Osteoblast (primary cell): ENCODE results near the gene HOXC10. TPM values are rescaled to one million over a fixed set of nuclear protein-coding genes. Genes with fewer than 3 reads are reported as not detected.

Experiments used
- DNase-seq: peaks from one replicate; pipeline ENCODE4 v3.0.0; 2011; ENCODE audit warnings: low spot score, mixed read lengths; ENCODE audit not compliant: insufficient read length; ENCODE audit errors: missing footprints
- H2AFZ ChIP-seq: 2 replicates; pipeline ENCODE4 v1.6.0; 2011; ENCODE audit warnings: mild to moderate bottlenecking, low read length
- H3K27ac ChIP-seq: 2 replicates; pipeline ENCODE4 v1.5.1; 2011; ENCODE audit warnings: mild to moderate bottlenecking, low read depth, low read length, moderate library complexity
- H3K27me3 ChIP-seq: 2 replicates; pipeline ENCODE4 v1.6.0; 2012; ENCODE audit warnings: mild to moderate bottlenecking, control low read depth, inconsistent platforms, low read length, moderate library complexity; ENCODE audit not compliant: insufficient read depth
- H3K36me3 ChIP-seq: 2 replicates; pipeline ENCODE4 v1.5.1; 2011; ENCODE audit warnings: mild to moderate bottlenecking, low read length, control low read depth, moderate library complexity; ENCODE audit not compliant: insufficient read depth
- H3K4me1 ChIP-seq: 2 replicates; pipeline ENCODE4 v1.5.1; 2011; ENCODE audit warnings: mild to moderate bottlenecking, low read length, control low read depth, moderate library complexity; ENCODE audit not compliant: insufficient read depth
- H3K4me2 ChIP-seq: 2 replicates; pipeline ENCODE4 v1.6.0; 2011; ENCODE audit warnings: mild to moderate bottlenecking, low read length; ENCODE audit not compliant: insufficient read depth
- H3K4me3 ChIP-seq: fragments of 200-600 bp; sonication (generic); 3 replicates; pipeline ENCODE4 v1.5.1; 2012; ENCODE audit warnings: mild to moderate bottlenecking, low read length, inconsistent platforms; ENCODE audit not compliant: insufficient read depth
- H3K79me2 ChIP-seq: 2 replicates; pipeline ENCODE4 v1.6.0; 2012; ENCODE audit warnings: mild to moderate bottlenecking, low read length, control low read depth, inconsistent platforms; ENCODE audit not compliant: insufficient read depth
- H3K9me3 ChIP-seq: 2 replicates; pipeline ENCODE4 v1.5.1; 2011; ENCODE audit warnings: low read depth, low read length, control low read depth
- H4K20me1 ChIP-seq: 2 replicates; pipeline ENCODE4 v1.6.0; 2012; ENCODE audit warnings: mild to moderate bottlenecking, low read length, control low read depth; ENCODE audit not compliant: insufficient read depth
- total RNA-seq: library from RNA; depleted of rRNA; stranded (reverse); fragments of >200 nt; gene quantifications from 2 replicates; pipeline ENCODE4 v1.2.3, GENCODE V29; 2012
- TF ChIP-seq, protein P1 (sequence below): IDR thresholded peaks from 2 replicates; pipeline ENCODE4 v1.5.1; 2011; ENCODE audit warnings: mild to moderate bottlenecking, low read depth, low read length, moderate library complexity; ENCODE audit errors: extremely low read depth

The HOXC10 gene
- total RNA-seq, 1 donor, result 11.2 TPM

- Histone ChIP-seq H3K79me2 (no peaks in the 10 kb centered on the region), H3K36me3 (no peaks in the 10 kb centered on the region), H3K4me1 (peaks cover 9% of the 10 kb centered on the region), H3K4me3 (no peak overlapping the region), H2AFZ (no peak overlapping the region), H3K4me2 (no peak overlapping the region), H3K27ac (no peak overlapping the region), H4K20me1 (no peaks in the 10 kb centered on the region), H3K9me3 (no peaks in the 10 kb centered on the region), H3K27me3 (peaks cover 12% of the 10 kb centered on the region)
- TF ChIP-seq, protein P1, sequence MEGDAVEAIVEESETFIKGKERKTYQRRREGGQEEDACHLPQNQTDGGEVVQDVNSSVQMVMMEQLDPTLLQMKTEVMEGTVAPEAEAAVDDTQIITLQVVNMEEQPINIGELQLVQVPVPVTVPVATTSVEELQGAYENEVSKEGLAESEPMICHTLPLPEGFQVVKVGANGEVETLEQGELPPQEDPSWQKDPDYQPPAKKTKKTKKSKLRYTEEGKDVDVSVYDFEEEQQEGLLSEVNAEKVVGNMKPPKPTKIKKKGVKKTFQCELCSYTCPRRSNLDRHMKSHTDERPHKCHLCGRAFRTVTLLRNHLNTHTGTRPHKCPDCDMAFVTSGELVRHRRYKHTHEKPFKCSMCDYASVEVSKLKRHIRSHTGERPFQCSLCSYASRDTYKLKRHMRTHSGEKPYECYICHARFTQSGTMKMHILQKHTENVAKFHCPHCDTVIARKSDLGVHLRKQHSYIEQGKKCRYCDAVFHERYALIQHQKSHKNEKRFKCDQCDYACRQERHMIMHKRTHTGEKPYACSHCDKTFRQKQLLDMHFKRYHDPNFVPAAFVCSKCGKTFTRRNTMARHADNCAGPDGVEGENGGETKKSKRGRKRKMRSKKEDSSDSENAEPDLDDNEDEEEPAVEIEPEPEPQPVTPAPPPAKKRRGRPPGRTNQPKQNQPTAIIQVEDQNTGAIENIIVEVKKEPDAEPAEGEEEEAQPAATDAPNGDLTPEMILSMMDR, result no peak
- no peak for DNase-seq
These were observed 8.6 kb upstream of the HOXC10 start for GRCh38 chr12:53976172-53976822.

GRCh38 chr12:53976823-53977595 lies 7.9 kb upstream of the HOXC10 start:
- DNase-seq, result no peak
- Histone ChIP-seq H3K4me3 (no peak overlapping the region), H3K36me3 (no peaks in the 10 kb centered on the region), H3K27ac (no peak overlapping the region), H3K79me2 (no peaks in the 10 kb centered on the region), H2AFZ (no peak overlapping the region), H4K20me1 (no peaks in the 10 kb centered on the region), H3K4me2 (no peak overlapping the region), H3K4me1 (peaks cover 9% of the 10 kb centered on the region), H3K9me3 (no peaks in the 10 kb centered on the region), H3K27me3 (peaks cover 5% of the 10 kb centered on the region)
- TF ChIP-seq, protein P1, result no peak

GRCh38 chr12:53977596-53978445 lies 7.1 kb upstream of the HOXC10 start:
- H3K4me2 ChIP-seq, result peak overlapping the region; percentile 41
- DNase-seq, result no peak
- peaks cover 3% of the 10 kb centered on the region for H3K4me1 ChIP-seq
- no peaks in the 10 kb centered on the region for H3K9me3 ChIP-seq
- H3K27ac ChIP-seq, result no peak overlapping the region
- H3K36me3 ChIP-seq, result no peaks in the 10 kb centered on the region
- TF ChIP-seq, protein P1, result no peak
- no peak overlapping the region for H2AFZ ChIP-seq
- H3K4me3 ChIP-seq, result no peak overlapping the region
- H4K20me1 ChIP-seq, result no peaks in the 10 kb centered on the region
- no peaks in the 10 kb centered on the region for H3K79me2 ChIP-seq
- no peaks in the 10 kb centered on the region for H3K27me3 ChIP-seq
